ENCODE measurements around the gene ABCA12.

ABCA12 gene

DNA sequence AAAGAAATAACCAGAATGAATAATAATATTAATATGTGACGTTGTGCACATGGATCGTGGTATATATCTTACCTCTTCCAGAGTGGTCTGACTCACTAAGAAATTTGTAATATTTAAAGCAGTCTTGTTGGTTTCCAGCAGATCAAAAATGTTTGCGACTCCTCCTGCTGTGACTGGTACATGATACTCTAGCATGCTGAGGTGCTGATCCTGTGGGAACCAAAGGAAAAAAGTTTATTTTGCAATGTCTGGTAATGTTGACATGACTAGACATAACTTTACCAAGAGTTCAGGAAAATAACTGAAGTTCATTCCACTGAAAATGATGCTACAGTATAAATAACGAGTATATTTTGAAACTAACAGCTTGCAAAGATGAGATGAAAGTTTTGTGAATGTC is 204.4 kb downstream of the ABCA12 start:
- CTCF ChIA-PET: no interaction called here
- TF ChIP-seq, protein P1, sequence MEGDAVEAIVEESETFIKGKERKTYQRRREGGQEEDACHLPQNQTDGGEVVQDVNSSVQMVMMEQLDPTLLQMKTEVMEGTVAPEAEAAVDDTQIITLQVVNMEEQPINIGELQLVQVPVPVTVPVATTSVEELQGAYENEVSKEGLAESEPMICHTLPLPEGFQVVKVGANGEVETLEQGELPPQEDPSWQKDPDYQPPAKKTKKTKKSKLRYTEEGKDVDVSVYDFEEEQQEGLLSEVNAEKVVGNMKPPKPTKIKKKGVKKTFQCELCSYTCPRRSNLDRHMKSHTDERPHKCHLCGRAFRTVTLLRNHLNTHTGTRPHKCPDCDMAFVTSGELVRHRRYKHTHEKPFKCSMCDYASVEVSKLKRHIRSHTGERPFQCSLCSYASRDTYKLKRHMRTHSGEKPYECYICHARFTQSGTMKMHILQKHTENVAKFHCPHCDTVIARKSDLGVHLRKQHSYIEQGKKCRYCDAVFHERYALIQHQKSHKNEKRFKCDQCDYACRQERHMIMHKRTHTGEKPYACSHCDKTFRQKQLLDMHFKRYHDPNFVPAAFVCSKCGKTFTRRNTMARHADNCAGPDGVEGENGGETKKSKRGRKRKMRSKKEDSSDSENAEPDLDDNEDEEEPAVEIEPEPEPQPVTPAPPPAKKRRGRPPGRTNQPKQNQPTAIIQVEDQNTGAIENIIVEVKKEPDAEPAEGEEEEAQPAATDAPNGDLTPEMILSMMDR (conservative IDR thresholded peaks at IDR 0.05; ENCODE audit: low read depth): no peak
- no peak overlapping the region for H3K27ac ChIP-seq
- DNase-seq (ENCODE audit: low spot score): no peak
- POLR2A ChIA-PET (ENCODE audit: low non-redundant PET): no interaction called here

DNA sequence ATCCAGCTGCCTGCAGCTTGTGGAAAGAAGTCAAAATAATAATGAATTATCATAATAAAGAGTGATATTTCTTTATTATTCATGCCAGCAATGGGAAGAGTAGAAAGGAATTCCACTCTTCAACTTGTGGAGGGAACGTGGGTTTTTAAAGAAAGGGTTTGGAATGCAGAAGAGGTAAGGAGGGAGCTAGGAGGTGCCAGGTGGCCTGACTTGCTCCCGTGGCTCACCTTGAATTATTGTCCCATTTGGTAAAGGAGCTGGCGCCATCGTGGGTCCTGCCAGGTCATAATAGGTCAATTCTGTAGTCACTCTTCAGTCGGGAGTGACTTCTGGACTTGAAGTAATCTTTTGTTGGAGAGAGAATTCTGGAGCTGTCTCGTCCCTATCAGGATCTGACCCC is 233.8 kb downstream of the ABCA12 start:
- POLR2A ChIA-PET (ENCODE audit: low non-redundant PET): no interaction called here
- DNase-seq (ENCODE audit: low spot score): no peak
- no peak overlapping the region for H3K27ac ChIP-seq
- TF ChIP-seq, protein P1 (conservative IDR thresholded peaks at IDR 0.05; ENCODE audit: low read depth): no peak
- CTCF ChIA-PET: interaction anchor here (0.5 kb wide), 1 partner anchor 527 kb away, joined by 3 read pairs; no protein-coding TSS in a partner anchor

DNA sequence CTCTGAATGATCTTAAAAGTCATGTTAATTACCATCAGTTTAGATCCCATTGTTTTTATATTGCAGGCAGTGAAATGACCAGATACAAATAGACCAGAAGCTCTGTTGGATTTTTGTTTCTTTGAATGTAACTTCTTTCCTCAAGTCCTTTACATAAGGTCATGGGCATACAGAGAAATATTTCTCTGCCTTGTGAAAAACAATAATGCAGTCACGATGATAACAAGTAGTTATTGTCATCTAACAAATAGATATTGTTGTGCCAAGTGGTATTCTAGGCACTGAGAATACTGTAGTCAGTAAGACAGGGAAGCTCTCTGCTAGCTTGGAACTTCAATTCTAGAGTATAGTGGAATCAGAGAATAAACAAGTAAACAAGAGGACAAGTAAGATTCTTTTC is 234.2 kb downstream of the ABCA12 start:
- ChIA-PET CTCF (interaction anchor here (0.5 kb wide), 1 partner anchor 528 kb away, joined by 3 read pairs; no protein-coding TSS in a partner anchor), POLR2A (ENCODE audit: low non-redundant PET) (no interaction called here)
- TF ChIP-seq, protein P1 (conservative IDR thresholded peaks at IDR 0.05; ENCODE audit: low read depth): no peak
- no peak for DNase-seq (ENCODE audit: low spot score)
- no peak overlapping the region for H3K27ac ChIP-seq

DNA sequence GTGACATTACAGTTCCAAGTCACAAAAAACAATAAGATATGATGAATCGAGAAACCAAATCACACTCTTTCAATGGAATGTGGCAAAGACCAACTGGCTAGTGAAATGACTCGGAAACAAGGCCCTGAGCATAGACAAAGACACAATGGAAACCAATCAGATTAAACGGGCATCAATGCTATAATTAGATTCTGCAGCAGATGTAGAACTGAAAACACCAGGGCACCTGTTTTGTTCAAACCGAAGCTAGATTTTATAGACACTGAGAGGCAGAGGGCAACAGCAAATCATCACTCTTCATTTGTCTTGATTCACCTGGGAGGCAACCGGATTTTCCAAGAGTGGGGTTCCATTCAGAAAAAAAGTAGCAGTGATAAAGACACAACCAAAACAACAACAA is 236.1 kb downstream of the ABCA12 start:
- DNase-seq (ENCODE audit: low spot score): no peak
- H3K27ac ChIP-seq: no peak overlapping the region
- CTCF ChIA-PET: no interaction called here
- TF ChIP-seq, protein P1 (conservative IDR thresholded peaks at IDR 0.05; ENCODE audit: low read depth): no peak
- POLR2A ChIA-PET (ENCODE audit: low non-redundant PET): no interaction called here

DNA sequence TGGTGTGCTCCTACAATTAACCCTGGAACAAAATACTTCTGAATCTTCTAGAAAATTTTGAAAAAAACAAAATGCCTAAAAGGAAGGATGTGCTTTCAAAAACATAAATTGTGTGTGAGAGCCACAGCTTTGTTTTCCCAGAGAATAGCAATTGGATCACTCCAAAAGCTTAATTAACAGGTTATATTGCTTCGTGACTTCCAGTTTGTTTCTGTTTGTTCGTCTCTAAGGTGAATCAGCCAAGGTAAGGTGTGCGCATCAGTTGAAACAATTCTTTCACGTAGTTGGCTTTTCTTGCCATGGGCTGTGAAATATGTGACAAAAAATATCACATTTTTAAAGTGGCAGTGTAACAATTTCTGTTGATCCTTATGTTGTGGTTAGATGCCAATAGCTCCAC is 238.7 kb downstream of the ABCA12 start:
- POLR2A ChIA-PET (ENCODE audit: low non-redundant PET): no interaction called here
- CTCF ChIA-PET: interaction anchor here (0.6 kb wide), 1 partner anchor 312 kb away, joined by 3 read pairs; no protein-coding TSS in a partner anchor
- no peak overlapping the region for H3K27ac ChIP-seq
- TF ChIP-seq, protein P1 (conservative IDR thresholded peaks at IDR 0.05; ENCODE audit: low read depth): no peak
- DNase-seq (ENCODE audit: low spot score): peak; percentile 6

DNA sequence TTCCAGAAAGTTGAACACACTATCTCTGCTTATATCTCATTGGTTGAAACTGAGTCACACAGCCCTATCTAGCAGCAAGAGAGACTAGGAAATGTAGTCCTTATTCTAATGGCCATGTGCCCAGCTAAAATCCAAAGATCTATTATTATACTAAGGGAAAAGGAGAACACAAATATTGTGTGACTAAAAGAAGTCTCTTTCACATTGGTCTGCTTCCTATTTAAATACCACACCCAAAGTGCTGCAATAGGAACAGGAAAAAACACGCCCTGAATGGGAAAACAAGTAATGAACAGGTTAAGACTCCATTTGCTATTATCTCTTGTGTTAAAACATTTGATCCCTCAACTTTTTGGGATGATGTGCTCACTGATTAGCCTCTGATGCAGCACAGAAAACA is 242.2 kb downstream of the ABCA12 start:
- TF ChIP-seq, protein P1 (conservative IDR thresholded peaks at IDR 0.05; ENCODE audit: low read depth): no peak
- ChIA-PET CTCF (no interaction called here), POLR2A (ENCODE audit: low non-redundant PET) (no interaction called here)
- no peak for DNase-seq (ENCODE audit: low spot score)
- no peak overlapping the region for H3K27ac ChIP-seq

DNA sequence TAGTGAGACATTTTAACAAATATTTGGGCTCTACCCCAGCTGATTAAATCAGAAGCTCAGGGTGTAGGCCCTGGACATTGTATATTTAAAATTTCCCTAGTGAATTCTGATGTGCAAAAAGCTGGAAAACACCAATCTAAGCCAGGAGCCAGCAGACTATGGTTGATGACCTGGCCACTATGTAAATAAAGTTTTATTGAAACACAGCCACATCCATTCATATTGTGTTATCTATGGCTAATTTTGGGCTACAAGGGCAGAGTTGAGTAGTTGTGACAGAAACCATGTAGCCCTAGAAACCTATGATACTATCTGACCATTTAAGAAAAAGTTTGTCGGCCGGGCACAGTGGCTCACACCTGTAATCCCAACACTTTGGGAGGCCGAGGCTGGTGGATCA is 243.0 kb downstream of the ABCA12 start:
- H3K27ac ChIP-seq: no peak overlapping the region
- POLR2A ChIA-PET (ENCODE audit: low non-redundant PET): no interaction called here
- TF ChIP-seq, protein P1 (conservative IDR thresholded peaks at IDR 0.05; ENCODE audit: low read depth): no peak
- CTCF ChIA-PET: interaction anchor here (0.7 kb wide), 1 partner anchor 1709 kb away, joined by 3 read pairs; no protein-coding TSS in a partner anchor
- DNase-seq (ENCODE audit: low spot score): no peak
